ENCODE measurements around the gene GNG7. TPM values are rescaled to one million over a fixed set of nuclear protein-coding genes. Genes with fewer than 3 reads are reported as not detected.
"Not testable (repeated sequence)": the region's sequence is repeated elsewhere in the genome, so short reads cannot be mapped to it uniquely, and the experiment has no call there.

Gene GNG7
- total RNA-seq, 1 donor from 2014 or later: 11.3 TPM

- no peak overlapping the region for H3K27ac Mint-ChIP-seq
- TF ChIP-seq CTCF (IDR thresholded peaks at IDR 0.05; ENCODE audit: unreplicated experiment): no peak
- H3K9me3 Mint-ChIP-seq (ENCODE audit: low read depth): peaks cover 3% of the 10 kb centered on the region
- H3K27me3 Mint-ChIP-seq: peaks cover 11% of the 10 kb centered on the region
- H3K36me3 Mint-ChIP-seq (ENCODE audit: insufficient read depth): peaks cover 5% of the 10 kb centered on the region
- no peak overlapping the region for H3K4me3 Mint-ChIP-seq (ENCODE audit: low read depth)
- no peak for DNase-seq (ENCODE audit: low spot score, unreplicated experiment)
- H3K4me1 Mint-ChIP-seq (ENCODE audit: low read depth): no peaks in the 10 kb centered on the region
Observed at GRCh38 chr19:2676823-2677222, 25.7 kb downstream of the GNG7 start.

- H3K4me3 Mint-ChIP-seq (ENCODE audit: low read depth): no peak overlapping the region
- DNase-seq (ENCODE audit: low spot score, unreplicated experiment): no peak
- H3K27me3 Mint-ChIP-seq: peaks cover 11% of the 10 kb centered on the region
- H3K27ac Mint-ChIP-seq: no peak overlapping the region
- peaks cover 3% of the 10 kb centered on the region for H3K36me3 Mint-ChIP-seq (ENCODE audit: insufficient read depth)
- TF ChIP-seq CTCF (IDR thresholded peaks at IDR 0.05; ENCODE audit: unreplicated experiment): no peak
- no peaks in the 10 kb centered on the region for H3K4me1 Mint-ChIP-seq (ENCODE audit: low read depth)
- peaks cover 3% of the 10 kb centered on the region for H3K9me3 Mint-ChIP-seq (ENCODE audit: low read depth)
Observed at GRCh38 chr19:2675892-2676291, 26.6 kb downstream of the GNG7 start.

- H3K4me1 Mint-ChIP-seq (ENCODE audit: low read depth): no peaks in the 10 kb centered on the region
- no peak overlapping the region for H3K27ac Mint-ChIP-seq
- H3K36me3 Mint-ChIP-seq (ENCODE audit: insufficient read depth): peaks cover 2% of the 10 kb centered on the region
- no peak overlapping the region for H3K4me3 Mint-ChIP-seq (ENCODE audit: low read depth)
- peaks cover 6% of the 10 kb centered on the region for H3K27me3 Mint-ChIP-seq
- DNase-seq (ENCODE audit: low spot score, unreplicated experiment): no peak
- no peak for TF ChIP-seq CTCF (IDR thresholded peaks at IDR 0.05; ENCODE audit: unreplicated experiment)
- H3K9me3 Mint-ChIP-seq (ENCODE audit: low read depth): no peaks in the 10 kb centered on the region
Observed at GRCh38 chr19:2670217-2670616, 32.3 kb downstream of the GNG7 start.

- Mint-ChIP-seq H3K4me1 (ENCODE audit: low read depth) (no peaks in the 10 kb centered on the region), H3K27me3 (no peaks in the 10 kb centered on the region), H3K4me3 (ENCODE audit: low read depth) (no peak overlapping the region)
Observed at GRCh38 chr19:2668175-2668763, 34.2 kb downstream of the GNG7 start.

GRCh38 chr19:2667349-2667748, 35.1 kb downstream of the GNG7 start:
- not testable (repeated sequence) for H3K27ac Mint-ChIP-seq; H3K4me1 Mint-ChIP-seq (ENCODE audit: low read depth); H3K36me3 Mint-ChIP-seq (ENCODE audit: insufficient read depth); H3K9me3 Mint-ChIP-seq (ENCODE audit: low read depth); H3K27me3 Mint-ChIP-seq; H3K4me3 Mint-ChIP-seq (ENCODE audit: low read depth); DNase-seq (ENCODE audit: low spot score, unreplicated experiment)

More at GRCh38 chr19:2668175-2668763, 34.2 kb downstream of the GNG7 start:
- Mint-ChIP-seq H3K27ac (peak overlapping the region; percentile 67), H3K36me3 (ENCODE audit: insufficient read depth) (no peaks in the 10 kb centered on the region), H3K9me3 (ENCODE audit: low read depth) (no peaks in the 10 kb centered on the region)
- DNase-seq (ENCODE audit: low spot score, unreplicated experiment): no peak
- TF ChIP-seq CTCF (IDR thresholded peaks at IDR 0.05; ENCODE audit: unreplicated experiment): no peak

- Mint-ChIP-seq H3K36me3 (ENCODE audit: insufficient read depth) (no peaks in the 10 kb centered on the region), H3K4me1 (ENCODE audit: low read depth) (no peaks in the 10 kb centered on the region), H3K27ac (no peak overlapping the region), H3K9me3 (ENCODE audit: low read depth) (no peaks in the 10 kb centered on the region), H3K4me3 (ENCODE audit: low read depth) (no peak overlapping the region), H3K27me3 (no peaks in the 10 kb centered on the region)
- DNase-seq (ENCODE audit: low spot score, unreplicated experiment): no peak
- no peak for TF ChIP-seq CTCF (IDR thresholded peaks at IDR 0.05; ENCODE audit: unreplicated experiment)
Observed at GRCh38 chr19:2666344-2666994, 36.0 kb downstream of the GNG7 start.
